Measurements from ENCODE around the gene ITGB6. TPM values are rescaled to one million over a fixed set of nuclear protein-coding genes. Genes with fewer than 3 reads are reported as not detected.
A peak's percentile ranks its signal among the peaks of the same experiment; 100 is the strongest.

The ITGB6 gene
- under 0.01 TPM in 2 replicates for total RNA-seq

GRCh38 chr2:160199683-160200389 is at the start of gene ITGB6:
Gene ITGB6, minus strand, starts transcription at chr2:160200272. Its CDS starts 209 bp downstream, at chr2:160200063.
- no peak for DNase-seq (ENCODE audit: insufficient read length, low spot score, missing footprints)
- no peaks in the 10 kb centered on the region for H3K27me3 ChIP-seq (ENCODE audit: insufficient read depth, low read length)
- no peak within 1 kb of the TSS for H3K4me2 ChIP-seq (ENCODE audit: insufficient read depth, low read length)
- no peaks in the 10 kb centered on the region for H4K20me1 ChIP-seq (ENCODE audit: insufficient read depth, low read length)
- no peak for TF ChIP-seq CTCF (IDR thresholded peaks at IDR 0.05; ENCODE audit: extremely low read depth, low read depth, low read length)
- no peaks in the 10 kb centered on the region for H3K79me2 ChIP-seq (ENCODE audit: insufficient read depth, low read length)
- no peak within 1 kb of the TSS for H3K4me3 ChIP-seq (ENCODE audit: insufficient read depth, low read length)
- peaks cover 4% of the 10 kb centered on the region for H3K4me1 ChIP-seq (ENCODE audit: insufficient read depth, low read length)
- H3K27ac ChIP-seq (ENCODE audit: low read depth, low read length): no peak within 1 kb of the TSS
- no peaks in the 10 kb centered on the region for H3K36me3 ChIP-seq (ENCODE audit: insufficient read depth, low read length)
- H2AFZ ChIP-seq (ENCODE audit: low read length): peak within 1 kb of the TSS; percentile 20
- H3K9me3 ChIP-seq (ENCODE audit: low read depth, low read length): no peaks in the 10 kb centered on the region

GRCh38 chr2:160247296-160248035 is 47.4 kb upstream of the ITGB6 start:
- Histone ChIP-seq H3K79me2 (ENCODE audit: insufficient read depth, low read length) (no peaks in the 10 kb centered on the region), H2AFZ (ENCODE audit: low read length) (no peak overlapping the region)

GRCh38 chr2:160246356-160246755 is 46.3 kb upstream of the ITGB6 start:
- no peak for TF ChIP-seq CTCF (IDR thresholded peaks at IDR 0.05; ENCODE audit: extremely low read depth, low read depth, low read length)
- DNase-seq (ENCODE audit: insufficient read length, low spot score, missing footprints): no peak
- Histone ChIP-seq H3K36me3 (ENCODE audit: insufficient read depth, low read length) (no peaks in the 10 kb centered on the region), H3K79me2 (ENCODE audit: insufficient read depth, low read length) (no peaks in the 10 kb centered on the region), H3K9me3 (ENCODE audit: low read depth, low read length) (no peaks in the 10 kb centered on the region), H3K27ac (ENCODE audit: low read depth, low read length) (no peak overlapping the region), H3K4me3 (ENCODE audit: insufficient read depth, low read length) (no peak overlapping the region), H3K4me2 (ENCODE audit: insufficient read depth, low read length) (no peak overlapping the region), H2AFZ (ENCODE audit: low read length) (no peak overlapping the region), H3K4me1 (ENCODE audit: insufficient read depth, low read length) (peaks cover 14% of the 10 kb centered on the region), H4K20me1 (ENCODE audit: insufficient read depth, low read length) (no peaks in the 10 kb centered on the region), H3K27me3 (ENCODE audit: insufficient read depth, low read length) (no peaks in the 10 kb centered on the region)

More at GRCh38 chr2:160247296-160248035, 47.4 kb upstream of the ITGB6 start:
- H3K27ac ChIP-seq (ENCODE audit: low read depth, low read length): no peak overlapping the region
- H3K9me3 ChIP-seq (ENCODE audit: low read depth, low read length): no peaks in the 10 kb centered on the region
- no peak overlapping the region for H3K4me3 ChIP-seq (ENCODE audit: insufficient read depth, low read length)
- no peaks in the 10 kb centered on the region for H3K27me3 ChIP-seq (ENCODE audit: insufficient read depth, low read length)
- H4K20me1 ChIP-seq (ENCODE audit: insufficient read depth, low read length): no peaks in the 10 kb centered on the region
- no peak for DNase-seq (ENCODE audit: insufficient read length, low spot score, missing footprints)
- peaks cover 2% of the 10 kb centered on the region for H3K4me1 ChIP-seq (ENCODE audit: insufficient read depth, low read length)
- H3K36me3 ChIP-seq (ENCODE audit: insufficient read depth, low read length): no peaks in the 10 kb centered on the region
- H3K4me2 ChIP-seq (ENCODE audit: insufficient read depth, low read length): no peak overlapping the region
- no peak for TF ChIP-seq CTCF (IDR thresholded peaks at IDR 0.05; ENCODE audit: extremely low read depth, low read depth, low read length)

GRCh38 chr2:160245614-160246155 is 45.6 kb upstream of the ITGB6 start:
- no peak for TF ChIP-seq CTCF (IDR thresholded peaks at IDR 0.05; ENCODE audit: extremely low read depth, low read depth, low read length)
- no peak overlapping the region for H3K4me2 ChIP-seq (ENCODE audit: insufficient read depth, low read length)
- no peaks in the 10 kb centered on the region for H3K9me3 ChIP-seq (ENCODE audit: low read depth, low read length)
- H3K79me2 ChIP-seq (ENCODE audit: insufficient read depth, low read length): no peaks in the 10 kb centered on the region
- H3K4me3 ChIP-seq (ENCODE audit: insufficient read depth, low read length): no peak overlapping the region
- H3K4me1 ChIP-seq (ENCODE audit: insufficient read depth, low read length): peaks cover 14% of the 10 kb centered on the region
- no peaks in the 10 kb centered on the region for H4K20me1 ChIP-seq (ENCODE audit: insufficient read depth, low read length)
- no peaks in the 10 kb centered on the region for H3K36me3 ChIP-seq (ENCODE audit: insufficient read depth, low read length)
- H3K27me3 ChIP-seq (ENCODE audit: insufficient read depth, low read length): no peaks in the 10 kb centered on the region
- DNase-seq (ENCODE audit: insufficient read length, low spot score, missing footprints): no peak
- no peak overlapping the region for H3K27ac ChIP-seq (ENCODE audit: low read depth, low read length)
- H2AFZ ChIP-seq (ENCODE audit: low read length): no peak overlapping the region

All from osteoblast (primary cell).